Measurements from ENCODE around the gene MRPS6.

Gene MRPS6

DNA sequence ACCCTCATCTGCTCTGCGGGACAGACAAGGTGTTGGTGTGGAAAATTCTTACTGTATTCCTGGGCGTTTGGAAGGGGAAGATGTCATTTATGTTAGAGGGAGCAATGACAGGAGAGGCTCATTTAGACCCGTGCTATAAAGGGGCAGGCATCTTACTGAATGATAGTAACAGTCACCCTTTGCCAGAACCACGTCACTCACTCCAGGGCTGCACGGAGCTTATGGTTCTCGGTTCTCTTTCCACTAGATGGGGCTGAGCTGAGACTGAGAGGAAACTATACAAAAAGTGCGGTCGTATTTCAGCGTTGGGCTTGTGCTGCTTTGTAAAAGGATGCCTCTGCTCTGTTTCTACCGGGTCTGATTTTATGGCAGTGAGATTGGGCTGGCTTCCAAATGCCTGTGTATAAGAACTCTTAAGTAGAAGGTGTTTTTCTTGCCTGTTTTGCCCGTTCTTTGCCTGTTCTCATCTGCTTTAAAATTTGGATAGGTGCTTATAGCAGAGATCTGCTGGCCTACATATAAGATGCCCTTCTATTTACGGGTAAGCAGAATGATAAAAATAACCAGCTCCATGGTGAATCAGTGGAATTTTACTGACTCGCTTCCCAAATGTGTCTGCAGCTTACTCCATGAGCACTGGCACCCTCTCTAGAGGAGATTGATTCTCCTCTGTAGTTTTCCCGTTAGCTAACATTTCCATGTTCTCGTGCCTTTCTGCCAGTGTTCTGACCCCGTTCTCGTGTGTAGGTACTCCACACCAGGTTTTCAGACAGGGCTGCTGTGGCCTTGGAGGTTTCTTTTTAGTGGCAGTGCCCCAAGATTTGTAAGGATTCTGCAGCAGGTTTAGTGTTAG, 55.9 kb downstream of the MRPS6 start:
- peak overlapping the region; percentile 74 for H3K27ac ChIP-seq (ENCODE audit: insufficient read depth, low read depth, low read length, poor library complexity, severe bottlenecking)
- 37 to 43% methylated on average over 17 of the region's 17 CpGs for WGBS, 2 experiments
- H3K36me3 ChIP-seq (ENCODE audit: control insufficient read depth, insufficient read depth, low read length), result peaks cover 19% of the 10 kb centered on the region
- H3K27me3 ChIP-seq (ENCODE audit: control insufficient read depth, insufficient read depth, low read length, poor library complexity, severe bottlenecking), result no peaks in the 10 kb centered on the region
- H3K9me3 ChIP-seq (ENCODE audit: control insufficient read depth, low read length), result no peaks in the 10 kb centered on the region
- H3K4me3 ChIP-seq (ENCODE audit: insufficient read depth, low read depth, low read length), result no peak overlapping the region
- peaks cover 67% of the 10 kb centered on the region for H3K4me1 ChIP-seq (ENCODE audit: control insufficient read depth, insufficient read depth, low read length)

DNA sequence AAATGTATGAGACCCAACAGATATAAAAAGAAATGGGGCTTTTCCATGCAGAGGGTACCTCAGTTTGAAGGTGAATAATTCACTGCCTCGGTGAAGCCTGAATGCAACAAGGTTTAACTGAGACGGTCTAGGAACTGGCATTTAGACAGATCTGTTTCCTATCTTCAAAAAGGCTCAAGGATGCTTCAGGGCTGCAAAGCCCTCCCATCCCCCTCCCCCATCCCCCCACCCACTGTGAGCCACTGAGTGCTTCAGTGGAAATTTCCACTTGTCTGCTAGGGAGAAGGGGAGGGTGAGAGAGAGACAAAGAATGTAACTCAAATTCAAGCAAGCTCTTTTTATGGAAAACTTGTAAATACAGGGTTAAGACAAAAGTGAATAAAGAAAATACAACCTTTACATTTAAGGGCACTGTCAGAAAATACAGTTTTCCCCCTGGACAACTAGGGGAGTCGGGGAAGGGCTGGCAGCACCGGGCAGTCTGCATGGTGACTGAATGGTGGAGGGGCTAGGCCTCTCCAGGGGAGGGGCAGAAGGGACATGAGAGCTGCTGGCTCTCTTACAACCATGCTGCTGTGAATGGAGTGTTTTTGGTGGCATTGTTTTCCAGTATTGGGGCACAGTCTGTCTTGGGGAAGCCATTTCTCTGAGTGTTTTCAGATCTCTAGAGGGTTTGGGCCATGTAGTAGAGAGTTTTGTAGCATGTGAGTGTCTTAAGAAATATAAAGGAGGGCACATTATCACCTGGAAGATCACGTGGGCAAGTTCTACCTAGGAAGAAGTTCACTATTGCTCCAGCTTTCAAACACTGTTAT, 56.7 kb downstream of the MRPS6 start:
- WGBS, 2 experiments, result 27 to 35% methylated on average over 5 of the region's 5 CpGs
- Histone ChIP-seq H3K27ac (ENCODE audit: insufficient read depth, low read depth, low read length, poor library complexity, severe bottlenecking) (peak overlapping the region; percentile 74), H3K9me3 (ENCODE audit: control insufficient read depth, low read length) (no peaks in the 10 kb centered on the region), H3K27me3 (ENCODE audit: control insufficient read depth, insufficient read depth, low read length, poor library complexity, severe bottlenecking) (no peaks in the 10 kb centered on the region), H3K4me3 (ENCODE audit: insufficient read depth, low read depth, low read length) (no peak overlapping the region), H3K36me3 (ENCODE audit: control insufficient read depth, insufficient read depth, low read length) (peaks cover 19% of the 10 kb centered on the region), H3K4me1 (ENCODE audit: control insufficient read depth, insufficient read depth, low read length) (peaks cover 67% of the 10 kb centered on the region)

DNA sequence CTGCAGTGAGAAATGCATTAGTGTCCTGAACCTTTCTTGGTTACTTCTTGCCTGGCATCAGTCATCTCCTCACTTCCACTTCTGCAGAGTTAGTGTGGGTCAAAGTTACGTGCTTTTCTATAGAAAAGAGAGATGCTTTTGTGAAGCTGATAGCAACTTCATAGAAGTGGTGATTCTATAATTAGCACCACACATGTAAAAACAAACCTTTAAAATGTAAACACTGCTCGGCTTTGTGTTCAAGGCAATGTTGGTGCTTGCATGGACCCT, 57.3 kb downstream of the MRPS6 start:
- Histone ChIP-seq H3K4me3 (ENCODE audit: insufficient read depth, low read depth, low read length) (no peak overlapping the region), H3K4me1 (ENCODE audit: control insufficient read depth, insufficient read depth, low read length) (peaks cover 65% of the 10 kb centered on the region)
- 85 to 97% methylated on average over 1 to 2 of the region's 2 CpGs for WGBS, 2 experiments

DNA sequence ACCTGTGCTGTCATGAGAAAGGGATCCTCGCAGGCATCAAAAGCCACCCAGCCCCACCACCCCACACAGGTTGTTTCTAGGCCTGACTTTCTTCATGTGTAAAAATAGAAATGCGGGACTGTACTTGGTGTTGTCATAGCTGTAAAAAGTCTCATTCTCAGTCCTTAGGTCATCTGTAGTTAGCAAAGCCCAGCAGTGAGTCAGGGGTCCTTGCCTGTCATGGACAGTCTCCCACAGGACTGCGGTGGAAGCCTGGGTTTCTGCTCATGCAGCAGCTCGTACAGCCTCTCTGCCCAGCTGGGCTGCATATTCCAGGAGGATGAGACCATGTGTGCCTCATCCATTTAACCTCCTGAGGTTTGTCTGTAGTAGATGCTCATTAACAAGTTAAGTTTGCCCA, 58.2 kb downstream of the MRPS6 start:
- H3K4me1 ChIP-seq (ENCODE audit: control insufficient read depth, insufficient read depth, low read length), result peaks cover 56% of the 10 kb centered on the region
- H3K4me3 ChIP-seq (ENCODE audit: insufficient read depth, low read depth, low read length), result no peak overlapping the region
- 97% methylated on average over 4 of the region's 4 CpGs for WGBS, 2 experiments
- H3K9me3 ChIP-seq (ENCODE audit: control insufficient read depth, low read length), result peaks cover 2% of the 10 kb centered on the region
- H3K27me3 ChIP-seq (ENCODE audit: control insufficient read depth, insufficient read depth, low read length, poor library complexity, severe bottlenecking), result no peaks in the 10 kb centered on the region
- no peak overlapping the region for H3K27ac ChIP-seq (ENCODE audit: insufficient read depth, low read depth, low read length, poor library complexity, severe bottlenecking)
- peaks cover 28% of the 10 kb centered on the region for H3K36me3 ChIP-seq (ENCODE audit: control insufficient read depth, insufficient read depth, low read length)

More for the DNA sequence above, 57.3 kb downstream of the MRPS6 start:
- no peaks in the 10 kb centered on the region for H3K9me3 ChIP-seq (ENCODE audit: control insufficient read depth, low read length)
- peaks cover 19% of the 10 kb centered on the region for H3K36me3 ChIP-seq (ENCODE audit: control insufficient read depth, insufficient read depth, low read length)
- H3K27me3 ChIP-seq (ENCODE audit: control insufficient read depth, insufficient read depth, low read length, poor library complexity, severe bottlenecking), result no peaks in the 10 kb centered on the region
- no peak overlapping the region for H3K27ac ChIP-seq (ENCODE audit: insufficient read depth, low read depth, low read length, poor library complexity, severe bottlenecking)

DNA sequence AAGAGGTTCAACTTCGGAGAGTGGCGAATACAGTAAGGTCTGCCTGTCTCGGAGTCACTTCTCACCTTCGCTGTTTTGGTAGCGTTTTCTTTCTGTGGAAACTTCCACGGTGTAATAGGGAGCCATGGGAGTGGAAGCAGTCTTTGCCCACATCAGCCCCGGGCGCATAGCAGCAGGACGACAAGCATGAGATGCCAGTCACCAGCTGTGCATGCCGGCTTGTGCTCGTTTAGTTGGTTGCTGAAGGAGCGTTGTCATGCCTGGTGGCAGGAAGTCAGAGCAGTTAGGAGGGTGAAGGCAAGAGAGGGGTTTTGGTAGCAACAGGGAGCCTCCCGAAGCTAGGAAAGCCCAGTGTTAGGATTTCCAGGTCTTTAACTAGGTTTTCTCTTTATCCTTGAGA, 58.8 kb downstream of the MRPS6 start:
- Histone ChIP-seq H3K9me3 (ENCODE audit: control insufficient read depth, low read length) (peaks cover 6% of the 10 kb centered on the region), H3K4me3 (ENCODE audit: insufficient read depth, low read depth, low read length) (no peak overlapping the region), H3K27me3 (ENCODE audit: control insufficient read depth, insufficient read depth, low read length, poor library complexity, severe bottlenecking) (no peaks in the 10 kb centered on the region), H3K27ac (ENCODE audit: insufficient read depth, low read depth, low read length, poor library complexity, severe bottlenecking) (no peak overlapping the region), H3K4me1 (ENCODE audit: control insufficient read depth, insufficient read depth, low read length) (peaks cover 50% of the 10 kb centered on the region), H3K36me3 (ENCODE audit: control insufficient read depth, insufficient read depth, low read length) (peaks cover 31% of the 10 kb centered on the region)
- WGBS, 2 experiments, result 94 to 95% methylated on average over 13 of the region's 13 CpGs

DNA sequence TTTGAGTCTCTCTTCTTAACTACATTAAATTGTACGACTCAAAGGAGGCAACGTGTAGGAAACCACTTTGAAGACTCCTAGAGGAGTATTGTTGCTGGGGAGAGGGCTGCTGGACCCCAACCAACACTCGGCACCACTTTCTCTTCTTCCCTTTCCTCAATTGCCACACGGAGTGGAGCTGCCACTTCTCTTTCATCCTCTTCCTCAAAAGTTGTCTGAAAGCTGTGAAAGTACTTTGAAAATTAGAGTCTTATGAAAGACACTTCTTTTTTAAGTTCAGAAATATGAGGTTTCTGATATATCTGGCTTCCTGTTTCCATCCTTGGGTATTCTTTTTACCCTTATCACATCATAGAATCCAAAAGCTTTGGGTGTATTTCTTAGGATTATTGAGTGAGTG, 59.5 kb downstream of the MRPS6 start:
- Histone ChIP-seq H3K36me3 (ENCODE audit: control insufficient read depth, insufficient read depth, low read length) (peaks cover 36% of the 10 kb centered on the region), H3K4me1 (ENCODE audit: control insufficient read depth, insufficient read depth, low read length) (peaks cover 43% of the 10 kb centered on the region), H3K27me3 (ENCODE audit: control insufficient read depth, insufficient read depth, low read length, poor library complexity, severe bottlenecking) (no peaks in the 10 kb centered on the region), H3K27ac (ENCODE audit: insufficient read depth, low read depth, low read length, poor library complexity, severe bottlenecking) (no peak overlapping the region), H3K9me3 (ENCODE audit: control insufficient read depth, low read length) (peaks cover 6% of the 10 kb centered on the region), H3K4me3 (ENCODE audit: insufficient read depth, low read depth, low read length) (no peak overlapping the region)
- WGBS, 2 experiments, result 88 to 91% methylated on average over 4 of the region's 4 CpGs

DNA sequence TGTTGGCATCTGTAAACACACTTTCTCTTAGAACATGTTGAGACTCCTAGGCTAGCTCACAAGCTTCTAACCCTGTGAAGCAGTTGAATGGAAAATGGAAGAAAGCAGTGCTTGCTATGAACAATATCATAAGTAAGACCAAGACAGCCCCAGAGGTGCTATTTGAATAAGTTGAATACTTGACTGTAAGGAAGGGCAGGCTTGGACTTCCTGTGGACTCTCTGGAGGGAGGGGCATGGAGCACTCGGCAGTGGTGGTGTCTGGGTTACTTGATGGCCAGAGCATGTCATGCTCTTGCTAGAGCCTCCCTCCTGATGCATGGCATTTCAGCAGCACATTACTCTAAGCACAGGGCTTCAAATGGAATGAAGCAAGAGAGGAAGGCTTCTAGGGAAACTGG, 60.0 kb downstream of the MRPS6 start:
- Histone ChIP-seq H3K36me3 (ENCODE audit: control insufficient read depth, insufficient read depth, low read length) (peaks cover 36% of the 10 kb centered on the region), H3K27ac (ENCODE audit: insufficient read depth, low read depth, low read length, poor library complexity, severe bottlenecking) (no peak overlapping the region), H3K4me3 (ENCODE audit: insufficient read depth, low read depth, low read length) (no peak overlapping the region), H3K4me1 (ENCODE audit: control insufficient read depth, insufficient read depth, low read length) (peaks cover 39% of the 10 kb centered on the region), H3K27me3 (ENCODE audit: control insufficient read depth, insufficient read depth, low read length, poor library complexity, severe bottlenecking) (no peaks in the 10 kb centered on the region), H3K9me3 (ENCODE audit: control insufficient read depth, low read length) (peaks cover 6% of the 10 kb centered on the region)
- WGBS, 2 experiments, result 86 to 100% methylated on average over 1 of the region's 1 CpG

DNA sequence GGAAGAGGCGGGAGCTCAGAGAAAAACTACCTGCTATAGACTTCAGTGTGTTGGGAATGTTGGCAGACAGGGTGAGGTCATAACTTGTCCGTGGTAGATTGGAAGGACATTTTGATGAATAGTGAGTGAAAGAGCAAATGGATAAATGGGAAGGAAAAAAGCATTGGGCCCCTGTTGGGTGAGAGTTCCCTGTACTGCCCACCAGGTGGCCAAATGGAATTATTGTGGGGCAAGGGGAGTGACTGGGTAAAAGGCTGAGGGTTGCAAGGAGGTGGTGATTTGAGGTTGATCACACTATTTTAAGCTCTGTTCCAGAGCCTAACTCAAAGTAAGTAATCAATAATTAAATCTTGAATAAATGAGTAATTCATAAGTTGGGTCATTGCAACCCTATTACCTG, 60.4 kb downstream of the MRPS6 start:
- Histone ChIP-seq H3K4me1 (ENCODE audit: control insufficient read depth, insufficient read depth, low read length) (peaks cover 36% of the 10 kb centered on the region), H3K27me3 (ENCODE audit: control insufficient read depth, insufficient read depth, low read length, poor library complexity, severe bottlenecking) (no peaks in the 10 kb centered on the region), H3K4me3 (ENCODE audit: insufficient read depth, low read depth, low read length) (no peak overlapping the region), H3K27ac (ENCODE audit: insufficient read depth, low read depth, low read length, poor library complexity, severe bottlenecking) (no peak overlapping the region), H3K36me3 (ENCODE audit: control insufficient read depth, insufficient read depth, low read length) (peaks cover 36% of the 10 kb centered on the region), H3K9me3 (ENCODE audit: control insufficient read depth, low read length) (peaks cover 6% of the 10 kb centered on the region)
- 89 to 91% methylated on average over 2 of the region's 2 CpGs for WGBS, 2 experiments

DNA sequence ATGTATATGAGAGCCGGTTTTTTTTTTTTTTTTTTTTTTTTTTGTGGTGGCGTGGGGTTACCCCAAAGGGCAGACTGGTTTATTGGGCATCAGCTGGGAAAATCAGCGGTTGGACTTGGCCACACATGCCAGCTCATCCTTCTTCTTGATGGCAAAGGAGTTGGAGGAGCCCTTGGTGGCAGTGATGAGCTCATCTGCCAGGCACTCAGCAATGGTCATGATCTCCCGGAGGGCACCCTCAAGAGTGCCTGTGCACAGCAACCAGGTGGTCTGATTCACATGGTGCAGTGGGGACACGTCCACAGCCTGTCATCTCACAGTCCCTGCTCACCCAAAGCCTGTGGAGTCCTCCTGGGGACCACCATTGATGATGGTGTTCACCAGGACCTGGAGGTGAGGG, 62.0 kb downstream of the MRPS6 start:
- H3K9me3 ChIP-seq (ENCODE audit: control insufficient read depth, low read length), result peaks cover 6% of the 10 kb centered on the region
- H3K4me3 ChIP-seq (ENCODE audit: insufficient read depth, low read depth, low read length), result no peak overlapping the region
- H3K36me3 ChIP-seq (ENCODE audit: control insufficient read depth, insufficient read depth, low read length), result peaks cover 36% of the 10 kb centered on the region
- H3K4me1 ChIP-seq (ENCODE audit: control insufficient read depth, insufficient read depth, low read length), result peaks cover 21% of the 10 kb centered on the region
- WGBS, 2 experiments, result 94% methylated on average over 5 of the region's 5 CpGs
- no peaks in the 10 kb centered on the region for H3K27me3 ChIP-seq (ENCODE audit: control insufficient read depth, insufficient read depth, low read length, poor library complexity, severe bottlenecking)
- no peak overlapping the region for H3K27ac ChIP-seq (ENCODE audit: insufficient read depth, low read depth, low read length, poor library complexity, severe bottlenecking)

DNA sequence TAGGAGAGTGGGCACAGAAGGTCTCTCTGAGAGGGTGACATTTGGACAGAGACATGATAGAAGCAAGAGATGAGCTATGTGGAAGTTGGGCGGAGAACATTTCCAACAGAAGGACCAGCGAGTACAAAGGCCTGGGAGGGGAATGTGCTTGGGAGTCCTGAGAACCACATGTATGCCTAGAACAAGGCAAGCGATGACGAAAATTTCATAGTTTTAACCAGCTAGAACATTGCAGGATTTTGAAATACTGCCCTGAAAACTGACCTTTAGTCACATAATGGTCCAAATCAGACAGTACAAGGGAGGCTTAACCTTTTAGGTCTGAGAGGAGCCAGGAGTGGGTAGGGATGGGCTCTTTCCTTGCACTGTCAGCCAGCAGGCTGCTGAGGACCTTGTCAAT, 68.0 kb downstream of the MRPS6 start:
- Histone ChIP-seq H3K9me3 (ENCODE audit: control insufficient read depth, low read length) (peaks cover 6% of the 10 kb centered on the region), H3K27ac (ENCODE audit: insufficient read depth, low read depth, low read length, poor library complexity, severe bottlenecking) (no peak overlapping the region), H3K27me3 (ENCODE audit: control insufficient read depth, insufficient read depth, low read length, poor library complexity, severe bottlenecking) (no peaks in the 10 kb centered on the region), H3K4me1 (ENCODE audit: control insufficient read depth, insufficient read depth, low read length) (no peaks in the 10 kb centered on the region), H3K36me3 (ENCODE audit: control insufficient read depth, insufficient read depth, low read length) (peaks cover 40% of the 10 kb centered on the region), H3K4me3 (ENCODE audit: insufficient read depth, low read depth, low read length) (no peak overlapping the region)
- WGBS, 2 experiments, result 95 to 96% methylated on average over 4 of the region's 4 CpGs

All from ectodermal cell (in vitro differentiated cells).